ENCODE data around the gene ATRN.

The ATRN gene

DNA sequence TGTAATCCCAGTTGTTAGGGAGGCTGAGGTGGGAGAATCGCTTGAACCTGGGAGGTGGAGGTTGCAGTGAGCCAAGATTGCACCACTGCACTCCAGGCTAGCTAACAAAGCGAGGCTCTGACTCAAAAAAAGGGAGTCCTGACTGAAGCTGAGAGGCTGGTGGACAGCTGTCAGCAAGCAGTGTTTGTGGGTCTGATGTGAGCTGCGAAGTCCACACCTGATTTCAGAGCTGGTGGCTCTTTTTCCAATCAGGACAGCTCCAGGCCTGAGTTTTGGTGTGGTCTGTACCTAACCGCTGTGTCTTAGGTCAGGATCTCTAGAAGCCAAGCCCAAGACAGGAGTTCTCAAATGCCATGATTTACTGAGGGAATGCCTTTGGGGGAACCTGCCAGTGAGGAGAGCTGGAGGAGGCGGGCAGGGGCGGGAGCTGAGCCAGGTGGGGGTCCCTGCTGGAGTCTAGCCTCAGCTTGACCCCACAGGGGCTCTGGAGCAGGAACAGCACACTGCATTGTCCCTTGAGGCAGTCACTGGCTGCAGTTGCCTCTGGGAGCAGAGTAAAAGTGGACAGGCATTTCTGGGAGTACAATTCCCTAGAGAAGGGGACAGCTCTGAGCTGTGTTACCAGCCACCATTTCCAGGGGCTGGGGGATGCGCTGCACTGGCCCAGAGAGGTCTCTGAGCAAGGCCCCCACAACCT, 187.3 kb downstream of the ATRN start:
- DNase-seq = no peak

DNA sequence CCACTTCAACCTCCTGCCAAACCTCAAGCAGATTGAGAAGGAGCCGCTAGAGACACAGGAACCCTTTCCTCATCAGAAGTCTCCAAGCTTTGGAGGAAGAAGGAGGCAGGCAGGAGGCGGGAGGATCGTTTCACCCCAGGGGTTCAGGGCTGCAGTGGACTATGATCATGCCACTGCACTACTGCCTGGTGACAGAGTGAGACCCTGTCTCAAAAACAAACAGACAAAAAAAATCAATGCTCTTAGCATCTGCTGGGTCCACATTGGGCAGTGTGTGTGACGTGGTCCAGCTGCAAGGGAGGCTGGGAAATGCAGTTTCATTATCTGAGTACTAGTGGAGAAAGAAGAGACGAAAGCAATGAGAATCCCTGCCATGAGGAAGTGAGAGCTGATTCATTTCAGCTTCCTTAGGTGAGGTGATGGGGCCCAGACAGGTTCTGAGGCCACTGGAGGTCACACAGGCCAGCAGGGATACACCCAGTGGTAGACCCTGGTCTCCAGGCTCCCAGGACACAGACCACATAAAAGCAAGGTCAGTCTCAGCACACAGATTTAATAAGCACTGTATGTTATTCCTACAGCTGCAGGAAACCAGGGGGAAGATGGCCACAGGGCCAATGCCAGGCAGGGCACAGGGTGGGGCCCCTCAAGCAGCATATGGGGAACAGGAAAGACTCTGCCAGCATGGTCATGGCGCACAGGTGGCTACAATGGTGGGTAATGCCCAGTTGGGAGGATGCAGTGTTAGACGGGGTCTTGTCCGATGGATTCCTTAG, 188.1 kb downstream of the ATRN start:
- DNase-seq = no peak

DNA sequence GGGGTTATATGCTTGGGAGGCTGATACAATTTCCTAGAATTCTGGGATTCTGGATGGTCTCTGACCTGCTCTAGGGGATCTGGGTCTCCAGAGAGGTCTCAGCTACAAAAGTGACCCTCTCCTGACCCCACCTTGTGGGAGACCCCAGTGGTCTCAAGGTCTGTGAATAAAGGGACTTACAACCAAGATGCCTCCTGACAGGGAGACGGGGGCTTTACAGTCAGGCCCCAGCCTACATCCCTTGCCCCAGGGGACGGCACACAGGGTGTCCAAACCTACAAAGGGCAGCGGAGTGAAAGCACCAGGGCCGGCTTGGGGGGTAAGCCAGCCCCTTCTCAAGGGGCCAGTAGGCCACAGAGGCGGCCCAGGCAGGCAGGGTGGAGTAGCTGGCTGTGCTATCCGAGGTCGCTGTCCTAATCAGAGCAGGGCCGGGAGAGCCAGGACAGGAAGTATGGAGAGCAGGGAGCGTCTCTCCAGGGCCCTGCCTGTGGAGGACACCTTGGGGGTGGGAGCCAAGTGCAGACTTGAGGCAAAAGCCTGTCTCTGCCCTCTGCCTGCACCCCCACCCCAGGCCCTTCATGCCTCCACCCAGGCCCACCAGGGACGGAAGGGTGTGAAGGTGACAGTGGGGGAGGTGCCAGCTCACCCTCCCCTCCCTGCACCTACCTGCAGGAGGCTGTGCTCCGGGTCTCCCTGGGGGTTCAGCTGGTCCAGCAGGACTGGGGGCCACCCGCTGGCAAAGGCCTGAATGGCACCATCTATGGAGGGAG, 188.9 kb downstream of the ATRN start:
- no peak for DNase-seq

DNA sequence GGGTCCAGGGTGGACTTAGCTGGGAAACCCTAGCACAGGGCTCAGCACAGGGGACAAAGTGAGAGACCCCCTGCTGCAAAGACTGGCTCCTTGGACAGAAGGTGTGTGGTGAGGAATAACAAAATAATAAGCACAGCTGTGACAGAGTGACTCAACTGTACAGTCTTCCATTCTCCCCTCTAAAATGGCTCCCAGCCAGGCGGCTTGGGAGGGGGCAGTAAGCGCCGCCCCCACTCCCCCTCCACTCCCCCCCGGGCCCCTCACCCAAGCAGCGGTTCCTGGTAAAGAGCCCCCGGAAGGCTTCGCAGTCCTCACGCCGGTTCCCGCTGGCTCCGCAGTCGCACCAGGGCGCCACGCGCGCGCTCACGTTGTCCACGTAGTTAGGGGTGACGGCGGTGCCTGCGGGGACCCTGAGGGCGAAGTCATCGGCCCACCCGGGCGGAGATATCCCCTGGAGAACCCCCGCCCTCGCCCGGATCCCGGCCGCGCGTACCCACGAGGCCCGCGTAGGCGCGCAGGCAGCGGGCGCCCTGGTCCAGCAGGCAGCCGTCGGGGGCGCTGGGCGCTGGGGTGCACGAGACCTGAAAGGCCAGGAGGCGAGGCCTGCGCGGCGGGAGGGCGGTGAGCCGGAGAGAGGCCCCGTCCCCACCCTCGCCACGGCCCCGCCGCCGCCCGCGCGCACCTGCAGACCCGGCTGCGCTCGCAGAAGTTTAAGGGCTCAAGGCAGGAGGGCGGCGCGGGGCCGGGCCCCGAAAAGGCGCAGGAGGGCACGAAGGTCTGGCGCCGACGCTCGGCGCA, 189.6 kb downstream of the ATRN start:
- DNase-seq = no peak

DNA sequence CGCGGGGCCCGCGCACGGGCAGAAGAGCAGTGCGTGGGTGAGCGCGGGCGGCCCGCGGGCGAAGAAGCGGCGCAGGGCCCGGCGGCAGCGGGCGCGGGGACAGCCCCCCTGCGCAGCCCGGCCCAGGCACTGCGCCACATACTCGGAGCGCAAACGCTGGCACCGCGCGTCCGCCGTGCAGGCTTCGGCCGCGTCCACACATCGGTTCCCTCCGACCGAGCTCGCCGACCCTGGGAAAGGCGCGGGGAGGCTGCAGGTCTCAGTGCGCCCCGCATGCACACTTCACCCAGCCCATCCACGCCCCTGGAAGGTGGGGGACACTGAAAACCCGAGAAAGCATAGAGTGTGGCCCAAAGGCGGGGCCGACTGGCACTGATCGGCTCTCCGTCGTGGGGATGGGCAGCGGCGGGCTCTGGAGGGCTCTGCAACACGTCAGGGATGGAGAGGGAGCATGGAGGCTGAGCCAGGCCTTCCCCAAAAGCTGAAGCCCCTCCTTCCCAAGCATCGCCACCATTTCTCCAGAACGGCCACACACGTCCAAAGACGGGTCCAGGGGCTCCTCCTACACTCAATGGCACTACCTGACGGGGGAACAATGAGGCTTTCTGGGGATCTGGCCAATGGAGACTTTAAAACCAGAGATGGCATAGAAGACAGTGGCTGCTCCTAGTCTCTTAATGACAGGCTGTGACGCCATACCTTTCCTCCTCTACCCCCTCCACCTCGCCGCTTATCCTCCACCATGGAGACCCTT, 190.4 kb downstream of the ATRN start:
- no peak for DNase-seq

DNA sequence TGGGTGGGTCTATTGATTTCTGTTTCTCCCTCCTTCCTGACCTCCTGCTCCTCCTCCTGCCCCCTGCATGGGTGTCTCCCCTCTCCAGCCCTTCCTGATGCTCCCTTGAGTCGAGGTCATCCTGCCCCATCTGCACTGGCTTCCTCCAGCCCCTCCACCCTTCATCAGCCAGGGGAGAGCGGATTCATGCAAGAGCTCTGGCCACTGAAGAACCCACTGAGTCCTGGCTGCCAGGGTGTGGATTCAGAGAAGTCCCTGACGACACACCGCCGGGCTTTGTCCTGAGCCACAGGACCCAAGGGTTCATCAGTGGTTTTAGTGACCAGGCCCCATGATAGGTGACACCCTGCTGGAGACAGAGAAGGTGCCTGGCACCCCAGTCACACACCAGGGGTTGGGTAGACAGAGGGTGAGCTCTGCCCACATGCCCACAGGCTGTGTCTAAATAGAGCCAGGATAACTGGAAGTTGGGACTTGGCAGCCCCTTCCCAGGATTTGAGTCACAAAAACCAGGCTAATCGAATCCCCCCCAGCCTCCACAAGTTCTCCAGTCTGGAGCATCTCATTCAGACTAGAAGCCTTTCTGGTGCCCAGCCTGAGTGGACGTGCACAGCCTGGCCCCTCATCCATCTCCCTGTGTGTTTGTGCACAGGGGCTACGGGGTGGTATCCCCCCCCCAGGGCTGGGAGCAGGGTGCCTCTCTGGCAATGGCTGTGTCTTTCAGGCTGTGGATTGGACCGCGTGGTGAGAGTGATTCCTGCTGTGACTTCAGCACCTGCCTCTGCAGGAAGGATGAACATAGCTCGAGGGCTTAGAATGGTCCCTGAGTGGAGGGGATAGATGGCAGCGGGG, 191.2 kb downstream of the ATRN start:
- DNase-seq = no peak

DNA sequence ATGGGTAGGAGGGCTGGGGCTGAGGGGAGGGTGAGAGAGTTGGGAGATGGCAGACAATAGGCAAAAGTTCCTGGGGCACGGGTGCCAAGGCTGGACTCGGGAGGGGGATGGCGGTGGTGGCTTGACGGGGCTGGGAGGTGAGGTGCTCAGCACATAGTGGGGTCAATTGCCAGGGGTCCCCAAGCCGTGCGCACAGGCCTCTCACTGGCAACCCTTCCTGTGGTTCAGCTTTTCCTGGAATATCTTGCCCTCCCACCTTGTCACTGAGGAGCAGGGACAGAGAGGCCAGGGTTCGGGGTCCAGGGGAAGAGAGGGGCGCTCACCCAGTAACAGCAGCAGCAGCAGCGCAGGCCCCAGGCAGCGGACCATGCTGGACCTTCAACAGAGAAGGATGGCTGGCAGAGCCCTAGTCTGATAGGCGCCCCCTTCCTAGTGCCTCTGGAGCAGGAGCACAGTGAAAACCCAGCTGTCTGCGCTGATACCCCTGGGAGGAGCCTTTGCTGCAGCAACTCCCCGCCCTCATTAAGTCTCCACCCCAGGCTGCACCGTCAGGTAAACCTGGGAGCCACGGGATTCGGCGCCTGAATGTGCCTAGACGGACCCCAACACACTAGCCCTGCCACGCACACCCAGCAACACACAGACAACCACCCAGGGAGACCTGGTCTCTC, 192.3 kb downstream of the ATRN start, which contains the start of gene GFRA4:
Gene GFRA4 (minus strand): TSS at position 369 of the 671 bp plus-strand sequence. CDS start 0 bp downstream, at position 369.
- no peak for DNase-seq

DNA sequence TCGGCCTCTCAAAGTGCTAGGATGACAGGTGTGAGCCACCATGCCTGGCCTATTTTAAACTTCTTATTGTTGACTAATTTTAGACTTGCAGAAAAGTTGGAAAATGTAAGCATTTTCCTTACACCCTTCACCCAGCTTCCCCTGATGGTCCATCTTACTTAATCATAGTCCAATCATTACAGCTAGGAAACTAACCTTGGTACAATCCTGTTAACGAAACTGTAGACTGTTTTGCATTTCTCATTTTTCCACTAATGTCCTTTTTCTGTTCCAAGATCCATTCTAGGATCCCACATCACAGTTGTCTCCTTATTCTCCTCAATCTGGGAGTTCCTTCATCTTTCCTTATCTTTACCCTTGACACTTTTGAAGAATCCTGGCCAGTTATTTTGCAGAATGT, 193.0 kb downstream of the ATRN start:
- DNase-seq = no peak

DNA sequence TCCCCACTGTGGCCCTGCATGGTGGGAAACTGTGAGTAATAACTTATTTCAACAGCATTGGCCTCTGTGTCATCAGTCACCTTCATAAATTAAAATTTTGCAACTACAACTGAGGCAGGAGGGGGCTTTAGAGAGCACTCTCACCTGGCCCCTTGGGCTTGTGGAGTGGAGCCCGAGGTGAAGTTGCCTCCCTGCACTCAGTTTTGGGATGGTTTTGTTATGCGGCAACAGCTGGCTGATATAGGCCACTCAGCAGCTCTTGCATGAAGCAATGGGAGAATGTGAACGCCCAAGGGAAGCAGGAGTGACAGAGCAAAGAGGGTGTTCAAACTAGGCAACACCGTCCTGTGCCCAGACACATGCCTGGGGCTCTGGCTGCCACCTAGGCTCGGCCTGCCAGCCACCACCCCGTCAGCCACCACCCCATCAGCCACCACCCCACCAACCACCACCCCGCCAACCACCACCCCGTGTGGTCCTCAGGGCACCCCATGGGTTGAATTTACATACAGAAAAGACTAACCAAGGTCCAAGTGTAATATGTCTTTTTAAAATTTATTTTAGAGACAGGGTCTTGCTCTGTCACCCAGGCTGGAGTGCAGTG, 196.7 kb downstream of the ATRN start:
- DNase-seq = no peak

DNA sequence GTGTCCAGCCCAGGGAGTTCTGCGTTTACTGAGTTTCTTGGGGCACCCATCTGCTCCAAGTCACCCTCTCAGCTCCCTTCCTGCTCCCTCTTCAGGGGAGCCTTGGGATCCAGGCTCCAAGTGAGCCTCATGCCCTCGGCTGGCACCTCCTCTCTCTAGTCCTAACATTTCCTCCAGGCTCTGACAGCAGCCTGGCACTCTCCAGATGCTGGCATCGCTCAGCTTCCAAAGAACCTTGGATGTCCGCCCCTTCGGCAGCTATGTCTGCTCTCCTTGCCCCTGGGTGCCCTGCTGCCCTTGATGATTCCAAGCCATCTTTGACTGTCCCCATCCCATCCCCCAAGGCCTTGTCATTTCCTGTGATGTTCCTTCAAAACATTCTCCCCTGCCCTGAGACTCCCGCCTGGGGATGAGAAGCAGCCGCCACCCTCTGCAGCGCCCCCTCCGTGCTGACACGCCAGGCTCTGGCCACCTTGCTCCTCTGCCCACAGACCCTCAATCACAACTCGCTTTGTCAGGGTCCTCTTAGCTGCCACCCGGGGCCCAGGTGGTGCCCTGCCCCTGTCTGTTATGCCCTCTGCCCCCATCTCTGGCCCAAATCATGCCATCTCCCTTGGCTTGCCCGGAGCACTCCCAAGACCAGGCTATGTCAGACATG, 199.0 kb downstream of the ATRN start:
- DNase-seq = no peak

DNA sequence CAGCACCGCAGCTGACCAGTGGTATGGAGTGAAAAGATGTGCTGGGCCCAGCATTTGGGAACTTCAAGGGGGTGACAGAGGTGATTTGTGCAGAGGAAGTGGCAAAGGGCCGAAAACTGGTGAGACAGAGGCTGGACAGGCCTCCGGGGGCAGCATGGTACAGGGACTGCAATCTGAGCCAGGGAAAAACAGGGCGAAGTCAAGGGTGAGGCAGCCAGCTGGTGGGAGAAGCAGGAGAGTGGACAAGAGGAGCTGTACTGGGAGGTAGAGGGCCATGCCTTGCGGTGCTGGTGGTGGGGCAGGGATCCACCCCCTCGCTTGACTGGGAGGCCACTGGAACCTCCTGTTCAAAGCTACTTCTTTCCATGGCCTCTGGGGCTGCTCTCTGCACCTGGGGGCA, 199.7 kb downstream of the ATRN start:
- no peak for DNase-seq

DNA sequence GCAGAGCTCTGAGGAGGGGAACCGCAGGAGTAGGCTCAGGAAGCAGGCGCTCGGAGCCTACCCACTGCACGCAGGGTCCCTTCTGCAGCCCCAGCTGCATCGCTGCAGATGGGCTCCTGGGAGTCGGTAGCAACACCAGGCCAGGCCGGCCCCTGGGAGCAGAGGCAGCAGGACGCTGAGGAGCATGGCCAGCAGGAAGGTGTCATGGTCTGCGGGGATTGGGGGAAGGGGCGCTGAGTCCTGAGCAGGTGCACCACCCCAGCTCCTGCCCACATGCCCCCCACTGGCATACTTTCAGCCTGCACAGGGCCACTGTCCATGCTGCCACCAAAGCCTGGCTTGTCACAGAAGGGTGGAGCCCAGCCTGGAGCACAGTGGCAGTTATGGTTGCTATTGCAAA, 200.1 kb downstream of the ATRN start:
- DNase-seq = no peak

DNA sequence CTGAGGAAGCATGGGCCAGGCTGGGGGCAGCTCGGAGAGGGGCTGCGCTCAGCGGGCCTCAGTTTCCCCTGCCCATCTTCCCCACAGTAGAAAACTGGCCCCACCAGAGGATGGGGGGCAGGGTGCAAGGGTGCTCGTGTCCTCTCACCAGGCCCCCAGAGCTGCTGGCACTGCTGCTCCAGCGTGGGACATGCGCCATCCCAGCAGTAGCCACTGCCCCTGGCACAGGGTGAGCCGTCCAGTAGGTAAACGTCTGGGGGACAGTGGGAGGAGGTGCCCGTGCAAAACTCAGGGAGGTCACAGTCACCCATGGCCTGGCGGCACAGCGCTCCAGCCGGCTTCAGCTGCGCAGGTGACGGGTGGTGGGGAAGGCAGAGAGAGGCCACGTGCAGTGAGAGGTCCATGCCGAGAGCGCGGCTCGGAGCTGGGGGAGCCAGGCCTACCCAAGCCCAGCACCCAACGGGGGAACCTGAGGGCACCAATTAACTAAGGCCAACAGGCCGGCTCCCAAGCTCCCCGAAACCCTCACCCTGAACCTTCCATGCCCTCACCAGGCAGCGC, 201.2 kb downstream of the ATRN start:
- DNase-seq = no peak

DNA sequence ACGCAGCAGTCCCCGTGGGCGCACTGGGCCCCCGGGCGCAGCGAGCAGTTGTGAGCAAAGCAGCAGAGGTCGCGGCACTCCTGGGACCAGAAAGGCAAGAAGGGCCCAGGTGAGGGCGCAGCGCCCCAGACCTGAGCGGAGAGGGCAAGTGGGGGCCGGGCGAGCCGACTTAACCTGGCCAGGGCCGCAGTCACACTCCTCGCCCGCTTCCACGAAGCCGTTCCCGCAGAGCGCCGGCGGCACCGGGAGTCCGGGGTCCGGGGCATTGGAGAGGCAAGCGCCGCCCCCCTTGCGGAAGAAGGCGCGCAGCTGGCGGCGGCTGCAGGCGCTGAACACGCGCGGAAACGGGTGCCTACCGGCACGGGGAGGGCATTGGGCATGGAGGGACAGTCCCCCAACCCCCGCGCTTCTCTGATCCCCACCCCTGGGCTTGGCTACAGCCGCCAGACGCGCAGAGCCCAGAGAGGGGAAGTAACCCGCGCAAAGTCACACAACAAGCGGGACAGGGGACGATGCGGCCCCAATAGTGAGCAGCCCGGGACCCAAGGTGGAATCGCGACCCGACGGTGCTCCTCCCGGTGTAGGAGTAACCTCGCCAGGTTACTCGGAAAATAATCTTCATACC, 201.8 kb downstream of the ATRN start:
- DNase-seq = no peak

DNA sequence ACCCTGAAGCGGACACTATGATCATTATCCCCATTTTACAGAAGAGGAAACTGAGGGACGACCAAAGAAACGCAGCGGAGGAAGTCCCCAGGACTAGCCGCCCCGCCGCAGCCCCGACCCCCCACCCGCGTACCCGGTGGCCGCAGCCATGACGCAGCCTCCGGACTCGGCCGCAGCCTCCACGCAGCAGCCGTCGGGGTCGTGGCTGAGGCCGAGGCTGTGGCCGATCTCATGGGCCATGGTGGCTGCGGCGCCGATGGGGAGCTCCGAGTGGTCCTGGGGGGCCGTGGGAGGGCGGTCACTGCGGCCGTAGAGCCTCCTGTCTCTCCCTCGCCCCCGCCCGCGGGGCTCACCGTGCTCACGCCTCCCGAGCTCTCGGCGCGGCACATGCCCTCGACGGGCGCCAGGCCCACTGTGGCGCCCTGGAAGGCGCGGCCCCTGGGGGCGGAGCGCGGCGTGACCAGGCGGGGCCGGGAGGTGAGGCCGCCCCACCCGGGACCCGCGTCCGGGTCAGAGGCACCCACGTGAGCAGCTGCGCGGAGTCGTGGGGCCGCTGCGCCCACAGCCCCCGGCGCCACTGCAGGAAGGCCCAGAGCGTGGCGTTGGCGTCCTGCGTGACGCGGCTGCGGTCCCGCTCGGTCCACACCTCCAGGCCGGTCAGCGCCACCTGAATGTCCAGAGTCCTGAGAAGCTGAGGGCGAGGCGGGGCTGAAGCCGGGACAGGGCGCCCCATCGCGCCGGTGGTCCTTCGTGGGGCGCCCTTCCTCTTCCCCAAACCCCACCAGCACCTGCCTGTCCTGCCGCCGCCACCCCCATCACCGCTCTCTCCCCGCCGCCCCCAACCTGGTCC, 202.6 kb downstream of the ATRN start:
- DNase-seq = no peak

DNA sequence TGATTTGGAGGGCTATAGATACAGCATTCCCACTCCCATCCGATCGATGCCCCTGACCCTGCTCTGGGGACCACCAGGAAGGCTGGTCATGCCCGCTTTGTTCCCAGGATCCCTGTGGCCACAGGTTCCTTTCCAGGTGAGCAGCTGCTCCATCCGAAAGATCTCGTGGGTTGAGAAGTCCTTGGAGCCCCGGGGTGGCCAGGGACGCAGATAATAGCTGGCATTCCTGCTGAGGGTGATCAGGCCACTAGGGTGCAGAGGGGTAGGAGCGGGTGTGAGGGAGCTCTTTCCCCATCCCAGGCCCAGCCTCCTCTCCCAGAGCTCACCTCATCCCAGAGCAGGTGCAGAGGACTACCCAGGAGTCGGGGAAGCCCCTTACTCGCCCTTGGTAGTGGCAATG, 203.6 kb downstream of the ATRN start:
- DNase-seq = no peak

All from hypothalamus (tissue), 51 donors.